WI38 (cell line): Measurements from ENCODE around the gene ZSWIM6.

Experiments
- H3K4me3 ChIP-seq: 2 replicates; pipeline ENCODE4 v1.5.1; 2011; ENCODE audit warnings: low read depth, mild to moderate bottlenecking, control low read depth, low read length
- CTCF ChIP-seq: IDR thresholded peaks from 2 replicates; pipeline ENCODE4 v1.5.1; 2012; ENCODE audit warnings: low read depth, mild to moderate bottlenecking, control low read depth, low read length

The ZSWIM6 gene

GRCh38 chr5:61363401-61364114 is 31.5 kb downstream of the ZSWIM6 start:
- no peak for TF ChIP-seq CTCF
- H3K4me3 ChIP-seq, result no peak overlapping the region

GRCh38 chr5:61366497-61367240 is 34.6 kb downstream of the ZSWIM6 start:
- no peak overlapping the region for H3K4me3 ChIP-seq
- no peak for TF ChIP-seq CTCF

- no peak overlapping the region for H3K4me3 ChIP-seq
- TF ChIP-seq CTCF, result no peak
These were observed 38.4 kb downstream of the ZSWIM6 start for GRCh38 chr5:61370506-61370905.

GRCh38 chr5:61371474-61371873 is 39.4 kb downstream of the ZSWIM6 start:
- TF ChIP-seq CTCF, result no peak
- H3K4me3 ChIP-seq, result no peak overlapping the region

- H3K4me3 ChIP-seq, result no peak overlapping the region
- no peak for TF ChIP-seq CTCF
These were observed 47.6 kb downstream of the ZSWIM6 start for GRCh38 chr5:61379677-61380076.

- H3K4me3 ChIP-seq, result no peak overlapping the region
- no peak for TF ChIP-seq CTCF
These were observed 49.9 kb downstream of the ZSWIM6 start for GRCh38 chr5:61381968-61382367.

- H3K4me3 ChIP-seq, result no peak overlapping the region
- no peak for TF ChIP-seq CTCF
These were observed 53.6 kb downstream of the ZSWIM6 start for GRCh38 chr5:61385627-61386026.
